ENCODE measurements around the gene CCNYL1.

Gene CCNYL1

GRCh38 chr2:207767461-207768167 is 56.2 kb downstream of the CCNYL1 start:
- DNase-seq = no peak

DNA sequence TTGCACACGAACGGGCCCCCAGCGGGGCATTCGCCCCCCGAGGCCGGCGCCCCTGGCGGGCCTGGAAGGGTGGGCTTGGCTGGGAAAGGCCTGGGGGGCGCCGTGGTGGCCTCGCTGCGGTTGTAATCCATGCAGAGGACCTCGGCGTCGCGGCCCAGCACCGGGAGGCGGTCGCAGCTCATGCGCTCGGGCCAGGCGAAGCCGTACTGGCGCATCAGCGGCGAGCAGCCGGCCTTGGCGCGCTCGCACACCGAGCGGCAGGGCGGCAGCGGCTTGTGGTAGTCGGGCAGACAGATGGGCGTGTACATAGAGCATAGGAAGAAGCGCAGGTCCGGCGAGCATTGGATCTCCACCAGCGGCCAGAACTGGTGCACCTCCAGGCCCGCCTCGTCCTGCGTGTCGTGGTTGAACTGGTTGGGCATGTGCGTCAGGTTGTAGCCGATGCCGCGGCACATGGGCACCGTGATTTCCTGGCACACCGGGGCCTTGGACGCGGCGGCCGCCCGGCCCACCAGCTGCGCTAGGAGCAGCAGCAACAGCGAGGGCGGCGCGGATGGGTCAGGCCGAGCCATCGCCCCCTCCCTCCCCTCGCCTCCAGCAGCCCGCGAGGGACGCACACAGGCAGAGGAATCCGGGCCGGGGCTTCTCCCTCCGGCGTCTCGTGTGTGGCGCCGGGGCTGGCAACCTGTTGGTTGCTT is 56.9 kb downstream of the CCNYL1 start:
- peak; percentile 18 for DNase-seq

DNA sequence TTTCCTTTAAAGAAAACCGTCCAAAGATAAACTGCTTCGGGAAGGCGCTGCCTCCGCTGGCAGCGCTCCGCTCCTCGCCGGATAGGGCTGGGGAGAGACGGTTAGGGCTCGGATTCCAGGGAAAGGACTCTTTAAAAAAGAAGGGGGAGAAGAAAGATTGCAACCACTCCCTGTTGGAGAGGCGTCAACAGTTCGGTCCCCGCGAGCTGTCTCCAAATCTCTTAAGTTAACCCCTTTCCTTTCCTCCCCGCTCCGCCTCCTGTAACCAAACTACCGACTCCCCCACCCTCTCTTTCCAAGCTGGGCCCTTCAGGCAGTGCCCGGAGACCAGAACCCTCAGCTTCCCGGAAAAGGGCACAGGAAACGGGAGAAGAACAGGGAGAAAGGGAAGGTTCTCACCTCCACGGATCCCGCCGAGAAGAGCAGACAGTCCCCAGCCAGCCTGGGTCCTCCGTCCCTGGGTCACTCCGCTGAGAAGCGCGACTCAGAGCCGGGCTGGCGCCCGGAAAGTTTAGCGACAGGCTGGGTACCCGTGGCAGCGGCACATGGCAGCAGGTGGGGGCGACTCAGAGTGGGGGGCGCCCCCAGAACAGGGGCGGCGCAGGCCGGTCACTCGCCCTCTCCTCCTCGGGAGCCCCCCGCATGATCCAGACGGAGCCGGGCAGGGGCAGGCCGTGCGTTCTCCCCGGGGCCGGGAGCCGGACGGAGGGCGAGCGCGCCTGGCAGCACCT is 57.6 kb downstream of the CCNYL1 start:
- DNase-seq = peak; percentile 51

GRCh38 chr2:207770602-207771404 is 59.4 kb downstream of the CCNYL1 start:
- DNase-seq = no peak

DNA sequence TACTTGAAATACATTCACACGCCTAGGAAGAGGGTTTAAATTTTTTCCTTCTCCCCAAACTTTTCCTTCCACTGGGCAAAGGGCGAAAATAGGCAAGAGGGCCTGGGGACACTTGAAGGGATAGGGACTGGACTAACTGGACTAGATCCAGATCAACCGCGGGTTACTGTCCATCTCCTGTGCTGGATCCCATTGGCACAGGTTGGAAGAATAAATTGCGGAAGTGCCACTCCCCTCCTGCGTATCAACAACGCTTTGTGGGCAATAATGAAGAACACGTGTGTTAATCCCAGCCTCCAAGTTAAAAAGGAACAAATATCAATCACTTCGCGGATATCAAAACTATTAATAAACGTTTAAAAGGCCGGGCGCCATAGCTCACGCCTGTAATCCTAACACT is 60.0 kb downstream of the CCNYL1 start:
- DNase-seq = no peak

DNA sequence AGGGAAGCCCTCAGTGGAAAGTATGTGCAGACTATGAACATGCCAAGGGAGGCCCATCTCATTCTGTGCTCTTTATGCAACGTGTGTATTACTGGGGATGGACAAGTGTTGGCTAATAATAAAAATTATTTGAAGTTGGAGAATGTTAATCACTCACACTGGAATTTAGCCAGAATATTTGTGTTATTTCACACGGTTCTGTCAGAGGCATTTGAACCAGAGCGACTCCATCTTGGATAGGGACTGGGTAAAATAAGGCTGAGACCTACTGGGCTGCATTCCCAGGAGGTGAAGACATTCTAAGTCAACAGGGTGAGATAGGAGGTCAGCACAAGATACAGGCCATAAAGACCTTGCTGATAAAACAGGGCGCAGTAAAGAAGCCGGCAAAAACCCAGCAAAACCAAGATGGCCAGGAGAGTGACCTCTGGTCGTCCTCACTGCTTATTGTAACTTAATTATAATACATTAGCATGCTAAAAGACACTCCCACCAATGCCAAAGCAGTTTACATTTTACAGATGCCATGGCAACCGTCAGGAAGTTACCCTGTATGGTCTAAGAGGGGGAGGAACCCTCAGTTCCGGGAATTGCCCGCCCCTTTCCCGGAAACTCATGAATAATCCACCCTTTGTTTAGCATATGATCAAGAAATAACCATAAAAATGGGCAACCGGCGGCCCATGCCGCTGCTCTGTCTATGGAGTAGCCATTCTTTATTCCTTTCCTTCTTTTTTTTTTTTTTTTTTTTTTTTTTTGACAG is 60.8 kb downstream of the CCNYL1 start:
- DNase-seq = no peak

DNA sequence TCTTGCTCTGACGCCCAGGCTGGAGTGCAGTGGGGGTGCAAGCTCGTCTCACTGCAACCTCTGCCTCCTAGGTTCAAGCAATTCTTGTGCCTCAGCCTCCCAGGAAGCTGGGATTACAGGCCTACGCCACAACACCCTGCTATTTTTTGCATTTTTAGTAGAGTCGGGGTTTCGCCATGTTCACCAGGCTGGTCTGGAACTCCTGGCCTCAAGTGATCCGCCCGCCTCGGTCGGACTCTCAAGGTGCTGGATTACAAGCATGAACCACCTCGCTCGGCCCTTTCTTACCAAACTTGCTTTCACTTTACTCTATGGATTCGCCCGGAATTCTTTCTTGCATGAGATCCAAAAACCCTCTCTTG is 61.4 kb downstream of the CCNYL1 start:
- no peak for DNase-seq

GRCh38 chr2:207775473-207775872 is 64.0 kb downstream of the CCNYL1 start:
- no peak for DNase-seq

DNA sequence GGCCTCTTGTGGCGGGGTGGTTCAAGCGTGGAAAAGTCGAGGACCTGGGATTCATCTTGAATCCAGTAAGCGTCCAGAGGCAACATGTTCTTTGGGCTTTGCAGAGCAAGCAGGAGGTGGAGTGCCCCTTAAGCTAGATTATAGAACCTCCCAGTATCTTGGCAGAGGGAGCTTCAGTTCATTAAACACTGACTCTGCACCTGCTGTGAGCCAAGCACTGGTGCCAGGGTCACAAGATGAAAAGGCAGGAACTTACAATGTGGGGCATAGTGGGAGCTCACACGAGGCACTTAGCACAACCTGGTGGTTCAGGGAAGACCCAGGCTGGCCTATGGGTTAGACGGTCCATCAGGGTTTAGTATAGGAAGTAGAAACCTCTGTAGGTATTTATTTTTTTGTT is 65.7 kb downstream of the CCNYL1 start:
- no peak for DNase-seq

- no peak for DNase-seq
Measured at GRCh38 chr2:207778298-207778882, 67.0 kb downstream of the CCNYL1 start.

- DNase-seq = no peak
Measured at GRCh38 chr2:207779523-207779922, 68.1 kb downstream of the CCNYL1 start.

GRCh38 chr2:207782238-207783030 is 71.0 kb downstream of the CCNYL1 start:
- no peak for DNase-seq

DNA sequence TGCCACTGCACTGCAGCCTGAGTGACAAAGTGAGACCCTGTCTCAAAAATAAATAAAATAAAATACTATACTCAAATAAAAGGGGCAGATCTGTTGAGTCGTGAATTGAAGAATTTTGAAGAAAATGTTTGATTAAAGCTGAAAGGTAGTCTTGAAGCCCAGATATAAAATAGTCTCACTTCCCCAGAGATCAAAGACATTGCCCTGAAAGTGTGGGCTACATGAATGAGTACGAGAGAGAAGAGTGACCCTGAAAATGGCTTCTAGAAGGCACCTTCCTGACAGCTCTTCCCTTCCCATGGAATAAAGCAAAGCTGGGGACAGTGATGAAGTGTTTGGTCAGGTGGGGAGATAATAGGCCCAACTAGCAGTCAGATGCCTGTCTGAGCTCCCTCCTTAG is 72.1 kb downstream of the CCNYL1 start:
- DNase-seq = no peak

DNA sequence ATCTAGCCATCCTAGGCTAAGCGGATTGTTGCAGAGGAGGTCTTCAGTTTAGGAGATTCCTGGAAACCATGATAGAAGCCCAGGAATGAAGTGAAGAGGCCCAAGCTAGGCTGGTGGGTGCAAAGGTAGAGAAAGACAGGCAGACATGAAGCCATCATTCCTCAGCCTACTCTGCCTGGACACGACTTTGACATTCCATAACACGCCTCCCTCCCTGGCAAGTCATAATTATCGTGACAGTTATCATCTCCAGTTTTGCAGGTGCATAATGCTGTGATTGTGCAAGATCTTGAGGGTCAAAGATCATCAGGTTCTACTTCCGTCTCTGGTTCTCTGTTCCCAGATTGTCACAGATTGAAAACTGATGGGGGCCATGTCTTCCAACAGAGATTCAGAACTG is 73.5 kb downstream of the CCNYL1 start:
- DNase-seq = no peak

- DNase-seq = no peak
Measured at GRCh38 chr2:207787017-207787416, 75.6 kb downstream of the CCNYL1 start.

GRCh38 chr2:207787800-207788199 is 76.4 kb downstream of the CCNYL1 start:
- no peak for DNase-seq

DNA sequence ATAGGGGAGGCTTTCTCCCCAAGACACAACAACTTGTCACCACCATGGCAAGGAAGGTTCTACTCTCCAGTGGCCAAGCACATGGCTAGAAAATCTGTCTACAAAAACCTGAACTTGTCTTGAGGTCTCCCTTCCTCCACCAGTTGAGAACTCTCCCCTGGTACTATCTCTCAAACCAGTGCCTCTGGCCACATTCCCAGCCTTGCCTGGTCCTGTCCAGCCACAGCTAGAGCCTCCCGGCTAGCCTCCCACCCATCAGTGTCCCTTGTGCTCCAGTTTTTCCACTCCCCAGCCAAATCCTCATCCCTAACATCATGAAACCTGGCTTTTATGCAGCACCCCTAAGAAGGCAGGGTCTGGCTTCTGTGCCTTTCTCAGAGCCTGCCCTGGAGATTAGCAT is 79.5 kb downstream of the CCNYL1 start:
- DNase-seq = no peak

GRCh38 chr2:207791579-207792243 is 80.3 kb downstream of the CCNYL1 start:
- DNase-seq = no peak

DNA sequence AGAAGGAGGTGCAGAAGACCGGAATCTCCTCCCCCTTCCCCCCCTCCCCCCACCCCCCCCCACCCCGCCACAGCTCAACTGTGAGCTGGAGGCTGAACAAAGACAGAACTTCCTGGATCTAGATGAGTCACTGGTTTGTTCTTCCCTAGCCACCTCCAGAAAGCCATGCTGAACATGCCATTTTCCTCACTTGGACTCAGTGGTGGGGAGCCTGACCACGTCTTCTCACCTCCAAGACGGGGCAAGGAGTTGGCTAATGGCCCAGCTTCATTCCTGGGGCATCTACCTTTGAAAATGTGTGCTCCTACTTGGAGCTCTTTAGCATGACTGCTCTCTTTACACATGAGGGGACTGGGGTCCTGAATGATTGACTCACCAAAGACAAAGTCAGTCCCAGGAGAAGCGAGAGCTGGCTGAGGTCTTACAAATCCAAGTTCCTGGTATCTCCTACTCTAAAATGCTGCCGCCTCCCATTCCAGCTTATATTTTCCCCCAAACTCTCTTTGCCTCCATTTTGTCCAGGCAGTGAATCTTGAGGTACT is 80.9 kb downstream of the CCNYL1 start:
- no peak for DNase-seq
